DND-41 (cell line): ENCODE results near the gene GTPBP1.

Experiments used
- ATAC-seq: fragments of 200-7000 bp; cut with Tn5 transposase; 3 replicates; pipeline ENCODE4 v1.9.1; 2021; ENCODE audit warnings: low read depth; ENCODE audit not compliant: insufficient read depth
- DNase-seq: peaks from one replicate; pipeline ENCODE4 v3.0.0-alpha.2; 2020
- H2AFZ ChIP-seq: 2 replicates; pipeline ENCODE4 v1.6.0; 2012; ENCODE audit warnings: low read depth, low read length
- H3K27ac ChIP-seq: 2 replicates; pipeline ENCODE4 v1.5.1; 2012; ENCODE audit warnings: low read length, inconsistent platforms
- H3K27me3 ChIP-seq: fragments of 200-600 bp; sonication (generic); 2 replicates; pipeline ENCODE4 v1.6.0; 2012; ENCODE audit warnings: low read length, mild to moderate bottlenecking, inconsistent platforms; ENCODE audit not compliant: insufficient read depth, poor library complexity
- H3K36me3 ChIP-seq: 2 replicates; pipeline ENCODE4 v1.5.1; 2012; ENCODE audit warnings: low read length, inconsistent platforms; ENCODE audit not compliant: insufficient read depth
- H3K4me1 ChIP-seq: 2 replicates; pipeline ENCODE4 v1.5.1; 2012; ENCODE audit warnings: mild to moderate bottlenecking, low read length; ENCODE audit not compliant: insufficient read depth
- H3K4me2 ChIP-seq: 2 replicates; pipeline ENCODE4 v1.6.0; 2012; ENCODE audit warnings: mild to moderate bottlenecking, moderate library complexity, low read length, inconsistent platforms; ENCODE audit not compliant: insufficient read depth
- H3K4me3 ChIP-seq, 2 experiments: fragments of 200-600 bp in 1 of 2; shearing (Covaris generic) in 1 of 2; 2 replicates each; pipeline ENCODE4 v1.5.1; 2012 to 2016; ENCODE audit warnings: inconsistent platforms in 2 of 2, low read length in 2 of 2, mild to moderate bottlenecking in 2 of 2, low read depth in 1 of 2, moderate library complexity in 1 of 2
- H3K79me2 ChIP-seq: 2 replicates; pipeline ENCODE4 v1.6.0; 2012; ENCODE audit warnings: low read length, inconsistent platforms; ENCODE audit not compliant: insufficient read depth
- H3K9ac ChIP-seq: 2 replicates; pipeline ENCODE4 v1.6.0; 2012; ENCODE audit warnings: low read depth, mild to moderate bottlenecking, inconsistent platforms, low read length, moderate library complexity
- H3K9me3 ChIP-seq: 2 replicates; pipeline ENCODE4 v1.5.1; 2012; ENCODE audit warnings: low read length, moderate library complexity, mild to moderate bottlenecking, inconsistent platforms; ENCODE audit not compliant: insufficient read depth, severe bottlenecking
- H4K20me1 ChIP-seq: 2 replicates; pipeline ENCODE4 v1.6.0; 2012; ENCODE audit warnings: low read length; ENCODE audit not compliant: insufficient read depth
- EZH2 ChIP-seq: IDR thresholded peaks from 3 replicates; pipeline ENCODE4 v1.6.1; 2012; ENCODE audit warnings: borderline replicate concordance, low read depth, mild to moderate bottlenecking, moderate library complexity, low read length, inconsistent platforms; ENCODE audit not compliant: severe bottlenecking
- TF ChIP-seq, protein P1 (sequence below): IDR thresholded peaks from 2 replicates; pipeline ENCODE4 v1.5.1; 2012; ENCODE audit warnings: borderline replicate concordance, low read length, moderate library complexity, mild to moderate bottlenecking; ENCODE audit not compliant: poor library complexity, severe bottlenecking; ENCODE audit errors: extremely low read depth

The GTPBP1 gene

DNA sequence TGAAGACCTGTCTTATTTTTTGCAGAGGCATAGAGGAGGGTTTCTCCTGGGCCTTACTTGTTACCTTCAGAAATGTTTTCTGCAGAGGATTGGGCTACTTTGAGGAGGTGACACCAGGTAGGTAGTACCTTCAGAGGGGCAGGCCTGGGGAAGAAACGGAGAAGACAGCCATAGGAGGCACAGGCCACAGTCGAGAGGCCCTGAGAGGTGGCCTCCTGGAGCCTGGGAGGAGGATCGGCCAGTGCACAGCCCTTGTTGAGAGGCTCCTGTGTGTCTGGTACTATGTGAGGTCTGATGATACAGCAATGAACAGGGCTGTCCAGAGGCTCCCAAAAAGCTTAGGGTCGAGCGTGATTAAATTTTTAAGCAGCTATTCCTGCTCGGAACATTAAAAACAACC lies 11.5 kb downstream of the GTPBP1 start:
- no peak overlapping the region for H3K9ac ChIP-seq
- no peak for ATAC-seq
- DNase-seq: no peak
- H3K79me2 ChIP-seq: peaks cover 61% of the 10 kb centered on the region
- peaks cover 73% of the 10 kb centered on the region for H3K36me3 ChIP-seq
- peaks cover 8% of the 10 kb centered on the region; the same call in 1 of the 2 replicates for H3K4me1 ChIP-seq
- H3K9me3 ChIP-seq: no peaks in the 10 kb centered on the region
- TF ChIP-seq, protein P1, sequence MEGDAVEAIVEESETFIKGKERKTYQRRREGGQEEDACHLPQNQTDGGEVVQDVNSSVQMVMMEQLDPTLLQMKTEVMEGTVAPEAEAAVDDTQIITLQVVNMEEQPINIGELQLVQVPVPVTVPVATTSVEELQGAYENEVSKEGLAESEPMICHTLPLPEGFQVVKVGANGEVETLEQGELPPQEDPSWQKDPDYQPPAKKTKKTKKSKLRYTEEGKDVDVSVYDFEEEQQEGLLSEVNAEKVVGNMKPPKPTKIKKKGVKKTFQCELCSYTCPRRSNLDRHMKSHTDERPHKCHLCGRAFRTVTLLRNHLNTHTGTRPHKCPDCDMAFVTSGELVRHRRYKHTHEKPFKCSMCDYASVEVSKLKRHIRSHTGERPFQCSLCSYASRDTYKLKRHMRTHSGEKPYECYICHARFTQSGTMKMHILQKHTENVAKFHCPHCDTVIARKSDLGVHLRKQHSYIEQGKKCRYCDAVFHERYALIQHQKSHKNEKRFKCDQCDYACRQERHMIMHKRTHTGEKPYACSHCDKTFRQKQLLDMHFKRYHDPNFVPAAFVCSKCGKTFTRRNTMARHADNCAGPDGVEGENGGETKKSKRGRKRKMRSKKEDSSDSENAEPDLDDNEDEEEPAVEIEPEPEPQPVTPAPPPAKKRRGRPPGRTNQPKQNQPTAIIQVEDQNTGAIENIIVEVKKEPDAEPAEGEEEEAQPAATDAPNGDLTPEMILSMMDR: no peak
- no peak for TF ChIP-seq EZH2
- no peak overlapping the region for H2AFZ ChIP-seq
- H3K27ac ChIP-seq: no peak overlapping the region
- no peak overlapping the region for H3K4me3 ChIP-seq
- H4K20me1 ChIP-seq: peaks cover 52% of the 10 kb centered on the region
- no peak overlapping the region for H3K4me2 ChIP-seq
- no peaks in the 10 kb centered on the region for H3K27me3 ChIP-seq

DNA sequence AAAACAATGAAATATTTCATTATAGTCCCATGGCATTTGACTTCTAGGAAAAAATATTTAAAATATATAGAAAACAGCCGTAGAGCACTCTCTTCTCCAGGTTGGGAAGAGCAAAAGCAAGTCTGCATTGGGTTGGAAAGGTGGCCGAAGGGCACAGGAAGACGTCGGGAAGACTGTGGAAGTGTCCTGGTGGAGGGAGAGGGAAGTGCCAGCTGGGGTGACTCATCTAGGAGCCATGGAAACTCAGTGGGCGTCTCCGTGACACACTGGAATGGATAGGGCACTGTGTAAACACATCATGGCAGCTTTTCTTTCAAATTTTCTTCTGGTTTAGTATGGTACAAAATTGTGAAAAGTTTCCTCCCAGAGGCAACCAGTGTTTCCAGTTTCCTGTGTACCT lies 12.7 kb downstream of the GTPBP1 start:
- no peak overlapping the region for H3K4me2 ChIP-seq
- DNase-seq: no peak
- H2AFZ ChIP-seq: no peak overlapping the region
- peaks cover 49% of the 10 kb centered on the region for H3K79me2 ChIP-seq
- no peak overlapping the region for H3K27ac ChIP-seq
- TF ChIP-seq, protein P1: peak; percentile 2
- no peak for TF ChIP-seq EZH2
- no peaks in the 10 kb centered on the region for H3K4me1 ChIP-seq
- no peak for ATAC-seq
- H3K36me3 ChIP-seq: peaks cover 73% of the 10 kb centered on the region
- no peaks in the 10 kb centered on the region for H3K27me3 ChIP-seq
- no peak overlapping the region for H3K4me3 ChIP-seq
- H3K9ac ChIP-seq: no peak overlapping the region
- peaks cover 40% of the 10 kb centered on the region for H4K20me1 ChIP-seq
- H3K9me3 ChIP-seq: no peaks in the 10 kb centered on the region

DNA sequence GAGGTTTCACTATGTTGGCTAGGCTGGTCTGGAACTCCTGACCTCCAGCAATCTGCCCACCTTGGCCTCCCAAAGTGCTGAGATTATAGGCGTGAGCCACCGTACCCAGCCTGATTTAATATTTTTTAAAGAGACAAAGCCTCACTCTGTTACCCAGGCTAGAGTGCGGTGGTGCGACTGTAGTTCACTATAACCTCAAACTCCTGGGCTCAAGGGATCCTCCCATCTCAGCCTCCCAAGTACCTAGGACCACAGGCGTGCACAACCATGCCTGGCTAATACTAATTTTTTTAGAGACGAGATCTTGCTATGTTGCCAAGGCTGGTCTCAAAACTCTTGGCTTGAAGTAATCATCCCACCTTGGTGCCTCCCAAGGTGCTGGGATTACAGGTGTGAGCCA lies 13.5 kb downstream of the GTPBP1 start:
- no peaks in the 10 kb centered on the region for H3K27me3 ChIP-seq
- H3K4me1 ChIP-seq: no peaks in the 10 kb centered on the region
- H3K4me3 ChIP-seq: no peak overlapping the region
- DNase-seq: no peak
- peaks cover 41% of the 10 kb centered on the region for H3K79me2 ChIP-seq
- no peak overlapping the region for H3K9ac ChIP-seq
- no peak overlapping the region for H2AFZ ChIP-seq
- H3K27ac ChIP-seq: no peak overlapping the region
- peaks cover 81% of the 10 kb centered on the region for H3K36me3 ChIP-seq
- no peak for ATAC-seq
- peaks cover 36% of the 10 kb centered on the region for H4K20me1 ChIP-seq
- TF ChIP-seq, protein P1: no peak
- no peak for TF ChIP-seq EZH2
- H3K4me2 ChIP-seq: no peak overlapping the region
- H3K9me3 ChIP-seq: no peaks in the 10 kb centered on the region

DNA sequence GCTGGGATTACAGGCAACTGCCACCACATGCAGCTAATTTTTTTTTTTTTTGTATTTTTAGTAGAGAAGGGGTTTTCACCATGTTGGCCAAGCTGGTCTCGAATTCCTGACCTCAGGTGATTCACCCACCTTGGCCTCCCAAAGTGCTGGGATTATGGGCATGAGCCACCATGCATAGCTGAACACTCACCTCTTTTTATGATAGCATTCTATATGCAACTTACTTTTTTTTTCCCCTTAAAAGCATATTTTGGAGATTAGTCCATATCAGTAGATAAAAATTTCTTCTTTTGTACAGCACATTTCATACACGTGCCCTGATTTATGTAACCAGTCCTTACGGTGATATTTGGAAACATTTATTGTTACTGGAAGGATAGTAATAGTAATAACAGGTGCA lies 14.6 kb downstream of the GTPBP1 start:
- no peak for DNase-seq
- peaks cover 88% of the 10 kb centered on the region for H3K36me3 ChIP-seq
- H3K4me1 ChIP-seq: no peaks in the 10 kb centered on the region
- no peaks in the 10 kb centered on the region for H3K9me3 ChIP-seq
- peaks cover 28% of the 10 kb centered on the region for H4K20me1 ChIP-seq
- H3K4me2 ChIP-seq: no peak overlapping the region
- no peaks in the 10 kb centered on the region for H3K27me3 ChIP-seq
- no peak overlapping the region for H3K4me3 ChIP-seq
- no peak for ATAC-seq
- TF ChIP-seq, protein P1: no peak
- TF ChIP-seq EZH2: no peak
- no peak overlapping the region for H2AFZ ChIP-seq
- no peak overlapping the region for H3K27ac ChIP-seq
- peaks cover 30% of the 10 kb centered on the region for H3K79me2 ChIP-seq
- no peak overlapping the region for H3K9ac ChIP-seq
